Activated CD8-positive, alpha-beta memory T cell treated with anti-CD3 and anti-CD28 coated beads for 36 hours (primary cell): ENCODE measurements around the gene RNF212B. TPM values are rescaled to one million over a fixed set of nuclear protein-coding genes. Genes with fewer than 3 reads are reported as not detected.

Experiments
- CTCF ChIA-PET: fragments of 350-600 bp; sonication (Branson Sonifier 250); formaldehyde crosslinking; loops from one replicate; lab custom pipeline; 2021; ENCODE audit warnings: antibody characterized with exemption; lab: Charles Lee
- POLR2A ChIA-PET: fragments of 350-600 bp; sonication (Branson Sonifier 250); formaldehyde crosslinking; loops from one replicate; lab custom pipeline; 2021; ENCODE audit warnings: antibody characterized with exemption; lab: Charles Lee
- total RNA-seq, 2 experiments: library from RNA; stranded (reverse); gene quantifications; one replicate each; pipeline ENCODE4 v1.2.3, GENCODE V29; 2021

RNF212B gene
- total RNA-seq, 2 experiments from 2014 or later: not detected

DNA sequence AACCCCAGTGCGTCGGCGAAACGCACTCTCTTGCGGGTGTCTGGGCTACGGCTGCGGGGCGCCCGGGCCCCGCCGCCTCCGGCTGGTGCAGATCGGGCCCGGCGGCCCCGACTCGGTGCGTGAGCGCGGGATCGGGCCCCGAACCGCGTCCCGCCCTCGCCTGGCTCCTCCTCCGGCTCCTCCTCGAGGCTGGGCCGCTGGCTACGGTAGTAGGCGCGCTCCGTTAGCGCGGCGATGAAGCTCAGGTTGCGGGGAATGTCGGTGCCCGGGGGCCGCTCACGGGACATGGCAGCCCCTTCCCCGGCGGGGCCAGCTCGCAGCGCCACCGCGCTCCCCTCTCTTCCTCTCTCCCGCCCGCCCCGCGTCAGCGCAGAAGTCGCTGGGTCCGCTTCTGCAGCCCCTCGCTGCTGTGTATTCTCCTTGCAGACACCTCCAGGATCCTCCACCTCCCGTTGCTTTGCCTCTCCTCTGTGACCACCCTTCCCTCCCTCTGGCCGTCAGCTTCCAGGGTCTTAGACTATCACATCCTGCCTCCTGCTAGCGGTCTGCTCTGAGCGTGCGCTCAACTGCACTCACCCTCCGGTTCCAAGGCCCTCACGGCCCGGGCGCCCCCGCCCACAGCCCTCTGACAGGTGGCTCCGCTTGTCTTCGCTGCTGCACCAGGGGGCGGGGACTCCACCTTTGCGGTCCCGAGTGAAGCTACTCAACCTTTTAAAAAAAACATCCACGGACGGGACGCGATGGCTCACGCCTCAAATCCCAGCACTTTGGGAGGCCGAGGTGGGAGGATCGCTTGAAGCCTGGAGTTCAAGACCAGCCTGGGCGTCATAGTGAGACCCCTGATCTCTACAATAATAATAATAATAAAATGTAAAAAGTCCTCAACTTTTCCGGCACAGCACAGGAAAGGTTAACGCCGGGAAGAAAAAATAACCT, 64.8 kb downstream of the RNF212B start, which contains the start of gene PPP1R3E:
Gene PPP1R3E (minus strand): TSS at position 570 of the 936 bp plus-strand sequence. CDS start 283 bp downstream, at position 287.
- CTCF ChIA-PET: interaction anchor here (0.6 to 4.5 kb wide), 11 partner anchors 7 to 732 kb away, joined by 3 to 47 read pairs (median 5); partner anchors contain the start of genes ACIN1, C14orf119, HOMEZ and PABPN1
- POLR2A ChIA-PET: interaction anchor here (0.5 to 3.4 kb wide), 11 partner anchors 16 to 1743 kb away, joined by 3 to 73 read pairs (median 4); partner anchors contain the start of genes ACIN1, C14orf119, HOMEZ and PABPN1

DNA sequence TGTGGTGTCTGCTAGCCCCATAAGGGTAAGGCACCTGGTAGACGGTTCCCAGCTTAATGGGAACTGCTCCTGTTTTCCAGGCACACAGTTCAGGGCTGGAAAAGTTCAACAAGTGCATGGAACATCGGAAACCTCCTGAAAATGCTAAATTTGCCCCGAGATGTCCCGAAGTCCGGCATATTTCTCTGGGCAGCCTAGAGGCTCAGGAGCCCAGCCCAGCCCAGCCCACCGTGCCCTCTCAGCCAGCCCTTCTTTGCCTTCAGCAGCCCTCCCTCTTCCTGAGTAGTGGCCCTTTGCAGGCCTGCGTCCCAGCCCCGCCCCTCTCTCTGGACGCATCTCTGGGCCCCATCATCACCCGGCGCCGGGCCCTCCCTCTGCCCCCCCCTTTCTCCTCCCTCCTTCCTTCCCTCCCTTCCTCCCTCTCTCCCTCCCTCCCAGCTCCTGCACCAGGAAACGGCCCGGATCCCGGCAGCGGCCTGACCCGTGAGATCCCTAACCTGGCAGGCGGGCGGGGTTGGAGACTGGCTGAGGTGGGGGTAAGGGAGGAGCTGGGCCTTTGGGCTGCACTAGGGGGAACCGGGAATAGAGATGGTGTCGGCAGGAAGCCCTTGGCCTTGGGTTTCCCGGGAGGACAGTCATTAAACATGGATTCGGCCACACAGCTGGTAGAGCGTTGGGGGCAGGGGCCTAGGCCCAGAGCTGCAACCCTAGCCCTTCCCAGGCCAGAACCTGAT, 68.8 kb downstream of the RNF212B start, which contains the start of gene BCL2L2:
Gene BCL2L2 (plus strand): TSS at position 422 of the 734 bp plus-strand sequence. CDS start 935 bp downstream, outside the sequence.
- ChIA-PET POLR2A (interaction anchor here (1.3 kb wide), 1 partner anchor 14 kb away, joined by 5 read pairs; the partner anchor contains the start of gene PABPN1), CTCF (no interaction called here)

DNA sequence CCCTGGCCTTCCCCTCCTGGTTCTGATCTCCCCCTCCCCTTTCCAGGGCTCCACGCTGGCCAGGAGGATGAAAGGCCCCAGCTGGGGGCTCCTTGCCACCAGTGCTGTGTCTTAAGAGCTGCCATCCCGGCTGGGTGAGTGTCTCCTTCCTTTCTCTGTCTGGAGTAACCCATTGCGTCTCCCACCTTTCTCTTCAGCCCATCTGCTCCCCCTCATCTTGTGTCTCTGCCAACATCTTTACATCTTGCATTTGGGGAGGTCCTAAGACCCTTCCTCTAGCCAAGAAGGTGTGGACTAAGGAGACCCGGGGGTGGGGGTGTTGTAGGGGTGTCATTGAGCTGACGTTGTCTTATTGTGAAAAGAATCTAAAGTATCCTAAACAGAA, 69.4 kb downstream of the RNF212B start:
- POLR2A ChIA-PET: no interaction called here
- CTCF ChIA-PET: no interaction called here

DNA sequence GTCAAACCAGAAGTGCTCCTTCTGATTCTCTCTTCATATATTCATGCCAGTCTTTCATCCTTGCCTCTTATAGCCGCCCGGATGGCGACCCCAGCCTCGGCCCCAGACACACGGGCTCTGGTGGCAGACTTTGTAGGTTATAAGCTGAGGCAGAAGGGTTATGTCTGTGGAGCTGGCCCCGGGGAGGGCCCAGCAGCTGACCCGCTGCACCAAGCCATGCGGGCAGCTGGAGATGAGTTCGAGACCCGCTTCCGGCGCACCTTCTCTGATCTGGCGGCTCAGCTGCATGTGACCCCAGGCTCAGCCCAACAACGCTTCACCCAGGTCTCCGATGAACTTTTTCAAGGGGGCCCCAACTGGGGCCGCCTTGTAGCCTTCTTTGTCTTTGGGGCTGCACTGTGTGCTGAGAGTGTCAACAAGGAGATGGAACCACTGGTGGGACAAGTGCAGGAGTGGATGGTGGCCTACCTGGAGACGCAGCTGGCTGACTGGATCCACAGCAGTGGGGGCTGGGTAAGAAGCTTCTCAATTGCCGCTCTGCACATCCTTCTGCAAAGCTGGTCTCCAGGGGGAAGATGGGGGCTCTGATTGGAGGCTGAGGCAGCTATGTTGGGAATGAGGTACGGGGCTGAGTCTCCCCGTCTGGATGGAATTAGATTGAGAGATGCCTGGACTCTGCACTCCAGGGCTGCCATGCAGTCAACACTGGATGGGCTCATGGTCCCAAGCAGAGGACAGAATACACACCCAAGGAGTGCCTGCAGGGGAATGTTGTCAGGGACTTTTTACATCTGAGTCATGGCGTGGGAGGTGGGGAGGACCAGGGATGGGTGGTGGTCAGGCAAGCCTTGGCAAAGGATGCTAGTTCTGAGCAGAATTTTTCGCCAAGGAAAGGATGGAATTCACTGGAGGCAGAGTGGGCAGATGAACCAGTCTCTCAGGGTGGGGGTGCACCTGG, 70.2 kb downstream of the RNF212B start:
- ChIA-PET CTCF (interaction anchor here (1.0 to 1.3 kb wide), 3 partner anchors 10 to 14 kb away, joined by 3 to 5 read pairs (median 3); no protein-coding TSS in a partner anchor), POLR2A (interaction anchor here (0.7 kb wide), 1 partner anchor 12 kb away, joined by 3 read pairs; no protein-coding TSS in a partner anchor)

DNA sequence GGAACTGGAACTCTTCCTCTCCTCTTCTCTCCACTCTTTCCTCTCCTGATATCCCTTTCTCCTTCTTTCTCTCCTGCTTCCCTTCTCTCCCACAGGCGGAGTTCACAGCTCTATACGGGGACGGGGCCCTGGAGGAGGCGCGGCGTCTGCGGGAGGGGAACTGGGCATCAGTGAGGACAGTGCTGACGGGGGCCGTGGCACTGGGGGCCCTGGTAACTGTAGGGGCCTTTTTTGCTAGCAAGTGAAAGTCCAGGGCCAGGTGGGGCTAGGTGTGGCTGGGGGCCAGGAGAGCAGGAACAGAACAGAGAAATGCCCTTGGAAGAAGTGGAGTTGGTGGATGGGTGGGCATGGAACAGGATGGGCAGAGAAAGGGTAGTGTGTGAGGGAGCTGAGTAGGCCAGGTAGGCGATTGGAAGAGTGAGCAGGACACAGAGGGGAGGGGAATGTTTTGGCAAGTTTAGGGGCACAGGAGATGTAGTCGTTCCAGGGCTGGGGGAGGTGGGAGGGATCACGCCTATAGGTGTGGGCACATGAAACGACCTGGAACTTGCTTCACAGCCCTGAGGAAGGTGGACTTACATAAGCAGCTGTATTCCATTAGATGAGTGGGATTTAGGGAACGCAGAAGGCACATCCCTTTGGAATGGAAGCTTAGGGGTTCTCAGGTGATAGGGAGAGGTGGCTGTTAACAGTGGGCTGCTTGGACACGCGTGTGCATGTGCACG, 71.1 kb downstream of the RNF212B start:
- ChIA-PET CTCF (interaction anchor here (1.0 to 1.3 kb wide), 3 partner anchors 9 to 13 kb away, joined by 3 to 5 read pairs (median 3); no protein-coding TSS in a partner anchor), POLR2A (no interaction called here)

DNA sequence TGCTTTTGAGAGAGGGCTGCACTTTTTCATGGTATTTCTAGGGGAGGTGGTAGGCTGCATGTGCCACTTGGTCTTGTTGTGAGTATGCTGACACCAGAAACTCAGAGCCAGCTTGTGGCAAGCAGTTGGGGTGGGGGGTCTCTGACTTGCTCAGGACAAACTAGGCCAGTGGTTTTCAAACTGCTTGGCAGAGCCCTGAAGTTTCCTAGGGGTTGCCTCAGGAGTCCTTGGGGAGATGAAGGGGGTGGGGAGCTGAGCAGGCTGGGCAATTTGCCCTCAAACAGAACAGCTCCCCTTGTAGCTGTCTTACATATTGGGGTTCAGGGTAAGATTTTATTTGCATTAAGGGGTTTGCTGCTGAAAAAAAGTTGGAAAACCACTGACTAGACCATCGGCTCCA, 72.8 kb downstream of the RNF212B start:
- POLR2A ChIA-PET: interaction anchor here (1.4 kb wide), 1 partner anchor 11 kb away, joined by 4 read pairs; the partner anchor contains the start of gene PABPN1
- CTCF ChIA-PET: interaction anchor here (1.4 kb wide), 1 partner anchor 8 kb away, joined by 3 read pairs; the partner anchor contains the start of gene PPP1R3E

DNA sequence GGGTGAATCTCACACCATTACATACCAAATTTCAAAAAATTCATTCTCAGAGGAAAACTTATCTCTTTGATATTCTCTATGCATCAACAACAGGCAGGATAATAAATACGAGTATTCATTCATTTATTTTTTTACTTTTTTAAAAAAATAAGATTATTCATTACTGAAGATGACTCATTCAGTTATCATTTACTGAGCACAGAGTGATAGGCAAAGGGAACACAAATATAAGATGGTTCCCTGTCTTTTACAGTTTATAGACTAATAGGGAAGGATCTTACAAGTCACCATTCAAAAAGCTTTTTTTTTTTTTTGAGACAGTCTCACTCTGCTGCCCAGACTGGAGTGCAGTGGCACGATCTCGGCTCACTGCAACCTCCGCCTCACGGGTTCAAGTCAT, 78.6 kb downstream of the RNF212B start:
- ChIA-PET POLR2A (no interaction called here), CTCF (no interaction called here)

DNA sequence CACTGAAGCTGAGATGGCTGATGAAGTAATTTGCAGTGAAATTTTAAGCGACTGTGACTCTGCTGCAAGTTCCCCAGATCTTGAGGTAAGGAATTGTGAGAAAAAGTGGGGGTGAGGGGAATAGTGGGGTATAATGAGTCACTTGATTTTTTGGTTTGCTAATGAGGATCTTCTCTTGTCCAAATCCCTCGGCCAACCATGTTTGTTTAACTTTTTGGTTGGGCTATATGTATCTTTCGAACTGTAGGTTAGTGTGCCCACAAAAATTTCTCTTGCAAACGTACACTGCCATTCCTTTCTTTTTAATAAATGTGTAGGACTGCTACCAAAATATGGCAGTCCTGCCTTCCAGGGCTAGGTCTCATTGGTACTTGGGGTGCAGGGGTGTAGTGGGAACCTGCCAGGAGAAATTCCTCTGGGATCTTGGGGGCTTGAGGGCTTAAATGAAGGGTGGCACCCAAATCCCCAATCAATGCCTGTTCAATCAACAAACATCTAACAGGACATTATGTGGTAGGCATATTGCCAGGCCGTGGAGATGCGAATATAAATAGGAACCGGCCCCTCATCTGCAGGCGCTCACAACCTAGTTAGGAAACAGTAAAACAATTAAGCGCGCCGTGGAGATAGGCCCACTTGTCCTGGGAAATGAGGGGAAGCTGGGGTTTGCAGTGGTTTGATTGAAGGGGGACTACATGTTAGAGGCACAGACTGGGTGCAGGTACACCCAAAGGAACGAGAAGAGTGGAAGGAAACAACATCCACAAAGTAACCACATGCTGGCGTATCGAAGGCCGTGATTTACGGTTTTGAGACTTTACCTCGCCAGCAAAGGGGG, 82.2 kb downstream of the RNF212B start:
- CTCF ChIA-PET: interaction anchor here (0.6 to 7.1 kb wide), 9 partner anchors 9 to 258 kb away, joined by 3 to 47 read pairs (median 3); partner anchors contain the start of genes HOMEZ and PPP1R3E
- POLR2A ChIA-PET: interaction anchor here (0.6 to 2.9 kb wide), 4 partner anchors 12 to 29 kb away, joined by 3 to 73 read pairs (median 6); partner anchors contain the start of genes BCL2L2 and PPP1R3E

DNA sequence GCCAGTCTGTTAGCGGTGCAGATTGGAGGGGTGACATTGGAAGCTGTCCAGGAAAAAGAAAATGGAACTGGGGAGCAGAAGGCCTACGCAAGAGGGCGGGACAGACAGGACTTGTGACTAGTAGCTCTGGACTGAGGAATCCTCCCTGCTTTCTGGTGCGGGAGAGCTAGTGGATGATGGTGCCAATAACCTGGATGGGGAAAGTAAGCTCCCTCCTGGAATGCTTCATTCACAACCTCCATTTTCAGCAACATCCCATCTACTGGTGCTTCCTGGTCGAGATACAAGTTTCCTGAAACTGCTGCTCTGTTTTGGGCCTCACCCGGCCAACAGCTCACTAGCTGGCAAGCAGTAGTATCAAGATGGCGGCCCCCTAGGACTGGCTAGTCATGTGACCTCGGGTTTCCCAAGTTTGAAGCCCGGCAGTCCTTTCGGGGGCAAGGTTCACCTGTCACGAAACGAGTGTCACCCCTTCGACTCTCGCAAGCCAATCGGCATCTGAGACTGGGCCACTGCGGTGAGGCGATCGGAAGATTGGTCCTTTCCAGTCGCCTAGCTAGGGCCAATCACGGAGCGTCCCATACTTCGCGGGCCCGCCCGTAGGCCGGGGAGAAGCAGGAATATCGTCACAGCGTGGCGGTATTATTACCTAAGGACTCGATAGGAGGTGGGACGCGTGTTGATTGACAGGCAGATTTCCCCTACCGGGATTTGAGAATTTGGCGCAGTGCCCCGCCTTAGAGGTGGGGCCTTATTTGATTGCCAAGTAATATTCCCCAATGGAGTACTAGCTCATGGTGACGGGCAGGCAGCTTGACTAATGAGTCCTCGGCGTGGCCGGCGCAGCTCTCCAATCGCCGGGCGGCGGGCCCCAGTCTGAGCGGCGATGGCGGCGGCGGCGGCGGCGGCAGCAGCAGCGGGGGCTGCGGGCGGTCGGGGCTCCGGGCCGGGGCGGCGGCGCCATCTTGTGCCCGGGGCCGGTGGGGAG, 83.1 kb downstream of the RNF212B start, which contains the start of gene PABPN1:
Gene PABPN1 (plus strand): TSS at position 874 of the 988 bp plus-strand sequence. CDS start 13 bp downstream, at position 887.
- ChIA-PET CTCF (interaction anchor here (0.5 to 7.1 kb wide), 8 partner anchors 8 to 200 kb away, joined by 3 to 47 read pairs (median 5); partner anchors contain the start of genes HOMEZ and PPP1R3E), POLR2A (interaction anchor here (0.6 to 2.9 kb wide), 11 partner anchors 10 to 240 kb away, joined by 3 to 73 read pairs (median 7); partner anchors contain the start of genes ACIN1, BCL2L2, C14orf119 and HOMEZ)

DNA sequence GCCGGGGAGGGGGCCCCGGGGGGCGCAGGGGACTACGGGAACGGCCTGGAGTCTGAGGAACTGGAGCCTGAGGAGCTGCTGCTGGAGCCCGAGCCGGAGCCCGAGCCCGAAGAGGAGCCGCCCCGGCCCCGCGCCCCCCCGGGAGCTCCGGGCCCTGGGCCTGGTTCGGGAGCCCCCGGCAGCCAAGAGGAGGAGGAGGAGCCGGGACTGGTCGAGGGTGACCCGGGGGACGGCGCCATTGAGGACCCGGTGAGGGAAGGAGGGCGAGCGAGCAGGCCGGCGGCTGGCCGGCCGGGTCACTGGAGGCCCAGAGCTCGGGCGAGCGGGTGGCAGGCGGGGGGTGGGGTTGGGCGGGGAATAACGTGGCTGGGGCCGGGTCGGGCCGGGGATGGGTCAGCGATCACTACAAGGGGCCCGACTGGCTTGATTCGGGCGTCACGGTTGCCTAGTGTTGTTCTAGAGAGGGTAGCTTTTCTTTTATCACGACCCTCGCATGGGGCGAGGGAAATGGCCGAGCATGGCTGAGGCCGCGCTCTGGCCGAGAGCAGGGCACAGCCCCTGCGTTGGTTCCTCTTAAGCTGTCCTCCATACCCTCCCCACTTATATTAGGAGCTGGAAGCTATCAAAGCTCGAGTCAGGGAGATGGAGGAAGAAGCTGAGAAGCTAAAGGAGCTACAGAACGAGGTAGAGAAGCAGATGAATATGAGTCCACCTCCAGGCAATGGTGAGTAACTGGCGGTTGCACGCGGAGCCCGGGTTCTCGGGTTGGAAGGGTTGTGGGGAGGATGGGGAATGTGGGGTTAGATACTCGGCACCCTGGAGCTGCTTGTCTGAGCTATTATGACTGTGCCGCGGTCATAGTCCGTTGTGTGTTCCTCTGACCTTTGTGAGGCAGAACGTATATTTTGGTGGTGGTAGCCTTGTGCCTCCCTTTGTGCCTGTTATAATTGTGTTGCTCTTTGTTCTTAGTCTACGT, 84.1 kb downstream of the RNF212B start:
- POLR2A ChIA-PET: interaction anchor here (1.0 to 2.9 kb wide), 7 partner anchors 11 to 227 kb away, joined by 3 to 73 read pairs (median 7); partner anchors contain the start of genes ACIN1, BCL2L2, C14orf119 and HOMEZ
- CTCF ChIA-PET: interaction anchor here (1.1 to 7.1 kb wide), 7 partner anchors 13 to 245 kb away, joined by 3 to 47 read pairs (median 5); partner anchors contain the start of genes HOMEZ and PPP1R3E
